Left forelimb (tissue), 1 donor: ENCODE measurements around the gene PPME1.
"Not testable (repeated sequence)": the region's sequence is repeated elsewhere in the genome, so short reads cannot be mapped to it uniquely, and the experiment has no call there.

Experiments
- DNase-seq: peaks from one replicate; pipeline ENCODE4 v3.0.0-alpha.2; 2018; ENCODE audit warnings: low spot score

PPME1 gene, protein sequence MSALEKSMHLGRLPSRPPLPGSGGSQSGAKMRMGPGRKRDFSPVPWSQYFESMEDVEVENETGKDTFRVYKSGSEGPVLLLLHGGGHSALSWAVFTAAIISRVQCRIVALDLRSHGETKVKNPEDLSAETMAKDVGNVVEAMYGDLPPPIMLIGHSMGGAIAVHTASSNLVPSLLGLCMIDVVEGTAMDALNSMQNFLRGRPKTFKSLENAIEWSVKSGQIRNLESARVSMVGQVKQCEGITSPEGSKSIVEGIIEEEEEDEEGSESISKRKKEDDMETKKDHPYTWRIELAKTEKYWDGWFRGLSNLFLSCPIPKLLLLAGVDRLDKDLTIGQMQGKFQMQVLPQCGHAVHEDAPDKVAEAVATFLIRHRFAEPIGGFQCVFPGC

GRCh38 chr11:74170694-74171629 lies at the start of gene PPME1, which contains the start of gene C2CD3:
PPME1 (plus strand) TSS chr11:74171289; CDS start chr11:74171422, 133 bp downstream.
C2CD3 (minus strand) TSS chr11:74171002; CDS start chr11:74170792, 210 bp downstream.
- DNase-seq: peak; percentile 98

DNA sequence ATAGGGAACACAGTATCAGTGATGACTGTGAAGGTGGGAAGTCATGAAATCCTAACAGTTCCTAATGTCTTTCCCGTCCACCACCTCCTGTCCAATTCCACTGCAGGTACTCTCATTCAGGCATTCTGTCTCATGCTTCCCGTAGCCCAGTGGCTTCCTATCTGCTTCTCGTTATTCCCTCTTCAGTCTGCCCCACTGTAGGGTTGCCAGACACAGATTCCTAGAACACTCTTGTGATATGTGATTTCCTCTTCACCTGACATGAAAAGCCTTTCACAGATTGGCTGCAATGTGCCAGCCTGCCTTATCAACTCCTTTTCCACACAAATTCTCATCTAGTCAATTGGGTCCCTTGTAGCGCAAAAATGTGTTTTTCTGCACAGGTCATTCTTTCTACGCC lies 49.3 kb upstream of the PPME1 start:
- DNase-seq: no peak

DNA sequence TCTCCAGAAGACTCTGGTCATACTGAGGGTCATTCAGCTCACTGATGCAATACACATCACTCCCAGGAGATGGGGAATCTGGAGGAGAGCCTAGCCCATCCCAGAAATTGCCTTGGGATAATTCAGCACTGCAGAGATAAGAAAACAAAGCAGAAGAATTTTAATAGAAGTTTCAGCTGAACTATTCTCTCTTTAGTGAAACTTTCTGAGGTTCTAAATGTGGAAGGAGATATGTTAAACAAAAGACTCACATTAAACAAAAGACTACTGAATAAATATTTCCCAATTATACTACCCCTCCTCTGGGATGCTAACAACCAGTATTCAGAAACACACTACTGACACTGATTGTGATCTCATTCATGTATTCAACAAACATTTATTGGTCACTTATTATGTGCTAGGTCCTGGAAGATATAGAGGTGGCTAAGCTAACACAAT lies 48.1 kb upstream of the PPME1 start:
- no peak for DNase-seq

- DNase-seq: not testable (repeated sequence)
Observed at GRCh38 chr11:74129121-74129520, 42.0 kb upstream of the PPME1 start.

DNA sequence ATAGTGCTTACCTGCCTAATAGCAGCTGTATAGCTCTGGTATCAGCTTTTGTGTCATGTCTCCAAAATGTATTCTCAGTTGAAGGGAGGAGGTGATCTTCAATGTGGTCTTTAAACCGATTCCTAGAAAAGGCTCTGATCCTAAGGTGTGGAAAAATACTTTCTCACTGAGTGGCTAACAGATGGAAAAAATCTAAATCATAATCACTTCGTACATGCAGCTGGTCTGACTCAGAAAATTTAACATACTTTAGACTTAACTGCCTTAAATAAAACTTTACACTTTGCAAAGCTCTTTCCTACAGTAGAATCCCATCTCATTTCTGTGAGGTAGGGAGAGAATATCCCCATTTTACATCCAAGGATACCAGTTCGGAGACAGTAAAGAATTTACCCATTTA lies 38.3 kb upstream of the PPME1 start:
- DNase-seq: no peak

GRCh38 chr11:74133436-74133835 lies 37.7 kb upstream of the PPME1 start:
- no peak for DNase-seq

DNA sequence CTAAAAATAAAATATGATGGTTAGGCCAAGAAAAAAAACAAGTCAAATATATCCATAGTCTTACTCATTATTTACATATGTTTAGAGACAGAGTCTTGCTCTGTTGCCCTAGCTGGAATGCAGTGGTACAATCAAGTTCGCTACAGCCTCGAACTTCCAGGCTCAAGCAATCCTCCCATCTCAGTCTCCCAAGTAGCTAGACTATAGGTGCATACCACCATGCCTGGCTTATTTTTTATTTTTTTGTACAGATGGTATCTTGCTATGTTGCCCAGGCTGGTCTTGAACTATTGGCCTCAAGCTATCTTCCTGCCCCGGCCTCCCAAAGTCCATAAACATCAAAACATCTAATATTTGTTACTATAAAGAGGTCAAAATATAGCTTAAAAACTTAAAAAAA lies 36.4 kb upstream of the PPME1 start:
- no peak for DNase-seq

GRCh38 chr11:74135127-74135840 lies 35.8 kb upstream of the PPME1 start:
- DNase-seq: no peak

GRCh38 chr11:74138021-74138420 lies 33.1 kb upstream of the PPME1 start:
- DNase-seq: no peak

DNA sequence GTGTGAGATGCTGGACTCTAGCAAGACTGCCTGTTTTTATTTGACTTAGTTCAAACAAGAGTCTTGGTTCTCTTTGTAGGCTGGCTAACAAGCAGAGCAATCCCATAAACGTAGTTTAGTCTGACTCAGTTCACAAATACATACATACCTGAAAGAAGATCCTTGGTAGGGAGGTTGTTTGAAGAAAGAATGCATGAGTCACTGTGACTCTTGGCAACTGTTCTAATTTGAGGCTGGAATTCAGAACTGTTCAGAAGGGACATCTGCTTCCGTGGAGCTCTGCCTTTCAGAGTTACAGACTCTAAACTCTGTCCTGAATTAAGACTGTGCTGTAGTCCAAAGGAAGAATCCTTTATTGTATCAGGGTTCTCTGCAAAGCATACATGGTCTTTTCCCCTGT lies 32.5 kb upstream of the PPME1 start:
- no peak for DNase-seq

- no peak for DNase-seq
Observed at GRCh38 chr11:74139151-74139918, 31.8 kb upstream of the PPME1 start.

DNA sequence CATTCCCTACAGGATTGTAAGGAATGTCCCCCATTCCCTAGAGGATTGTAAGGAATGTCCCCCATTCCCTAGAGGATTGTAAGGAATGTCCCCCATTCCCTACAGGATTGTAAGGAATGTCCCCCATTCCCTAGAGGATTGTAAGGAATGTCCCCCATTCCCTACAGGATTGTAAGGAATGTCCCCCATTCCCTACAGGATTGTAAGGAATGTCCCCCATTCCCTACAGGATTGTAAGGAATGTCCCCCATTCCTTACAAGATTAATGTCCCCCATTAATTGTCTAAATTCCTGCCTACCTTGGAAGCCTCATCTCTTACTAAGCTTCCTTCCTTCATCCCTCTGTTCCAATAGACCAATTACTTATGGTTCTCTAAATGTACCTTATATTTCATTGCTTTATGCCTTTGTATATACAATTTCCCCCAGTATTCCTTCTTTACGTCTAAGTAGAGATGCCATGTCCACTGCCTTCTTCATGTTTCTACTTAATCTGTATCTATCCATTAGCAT lies 31.1 kb upstream of the PPME1 start:
- not testable (repeated sequence) for DNase-seq

DNA sequence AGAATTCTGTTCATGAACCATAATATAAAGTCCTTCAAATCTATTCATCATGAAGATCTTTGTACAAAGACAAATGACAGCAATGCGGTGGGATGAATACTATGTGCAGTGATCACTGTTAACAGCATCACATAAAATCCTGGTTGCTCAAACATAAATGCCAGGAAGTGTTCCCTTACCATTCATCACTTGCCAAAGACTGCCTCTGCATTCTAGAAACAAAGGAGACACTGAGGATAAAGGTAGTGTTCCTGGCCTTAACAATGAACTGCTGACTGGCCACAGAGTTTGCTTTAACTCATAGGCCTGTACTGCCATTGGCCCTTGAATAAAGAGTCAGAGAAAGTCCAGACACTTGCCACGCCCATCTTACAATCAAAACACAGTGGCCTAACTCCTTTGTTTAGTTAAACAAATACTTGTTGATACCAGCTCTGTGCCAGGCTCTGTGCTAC lies 29.8 kb upstream of the PPME1 start:
- DNase-seq: no peak

DNA sequence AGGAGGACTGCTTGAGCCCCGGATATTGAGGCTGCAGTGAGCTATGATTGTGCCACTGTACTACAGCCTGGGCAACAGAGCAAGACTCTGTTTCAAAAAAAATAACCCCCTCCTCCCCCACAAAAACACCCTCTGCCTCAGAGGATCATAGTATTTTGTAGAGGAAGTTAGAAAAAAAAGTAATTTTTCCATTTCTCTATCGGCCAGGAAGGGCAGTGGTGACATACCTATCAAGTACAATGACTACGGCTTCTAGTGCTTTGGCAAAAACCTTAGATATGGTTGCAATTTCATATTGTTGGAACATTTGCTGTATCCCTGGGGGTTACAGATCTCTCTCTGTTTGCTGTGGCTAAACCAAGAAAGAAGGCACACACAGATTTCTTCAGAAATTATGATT lies 29.2 kb upstream of the PPME1 start:
- DNase-seq: no peak

DNA sequence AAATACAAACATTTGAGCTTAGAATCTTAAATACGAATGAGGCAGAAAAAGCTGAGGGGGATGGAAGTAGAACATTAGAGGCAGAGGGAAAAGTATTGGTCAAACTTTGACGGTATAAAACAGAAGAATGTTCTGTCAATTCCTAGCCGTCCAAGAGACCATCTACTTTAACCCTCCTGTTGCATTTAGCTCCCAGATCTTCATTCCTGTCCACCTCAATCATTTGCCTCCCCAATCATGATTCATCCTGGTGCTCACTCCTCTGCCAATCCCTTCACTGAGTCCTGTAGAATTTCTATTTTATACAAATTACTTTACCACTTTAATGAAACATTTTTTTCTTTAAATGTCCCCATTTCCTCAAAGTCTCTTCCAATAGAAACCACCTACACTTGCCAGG lies 28.5 kb upstream of the PPME1 start:
- DNase-seq: no peak

DNA sequence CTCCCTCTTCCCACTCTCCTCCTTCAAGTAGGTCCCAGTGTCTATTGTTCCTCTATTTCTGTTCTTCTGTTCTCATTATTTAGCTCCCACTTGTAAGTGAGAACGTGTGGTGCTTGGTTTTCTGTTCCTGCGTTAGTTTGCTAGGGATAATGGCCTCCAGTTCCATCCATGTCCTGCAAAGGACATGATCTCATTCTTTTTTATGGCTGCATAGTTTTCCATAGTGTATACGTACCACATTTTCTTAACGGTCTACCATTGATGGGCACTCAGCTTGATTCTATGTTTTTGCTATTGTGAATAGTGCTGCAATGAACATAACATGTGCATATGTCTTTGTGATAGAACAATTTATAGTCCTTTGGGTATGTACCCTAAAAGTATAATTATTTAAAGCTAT lies 26.5 kb upstream of the PPME1 start:
- no peak for DNase-seq

DNA sequence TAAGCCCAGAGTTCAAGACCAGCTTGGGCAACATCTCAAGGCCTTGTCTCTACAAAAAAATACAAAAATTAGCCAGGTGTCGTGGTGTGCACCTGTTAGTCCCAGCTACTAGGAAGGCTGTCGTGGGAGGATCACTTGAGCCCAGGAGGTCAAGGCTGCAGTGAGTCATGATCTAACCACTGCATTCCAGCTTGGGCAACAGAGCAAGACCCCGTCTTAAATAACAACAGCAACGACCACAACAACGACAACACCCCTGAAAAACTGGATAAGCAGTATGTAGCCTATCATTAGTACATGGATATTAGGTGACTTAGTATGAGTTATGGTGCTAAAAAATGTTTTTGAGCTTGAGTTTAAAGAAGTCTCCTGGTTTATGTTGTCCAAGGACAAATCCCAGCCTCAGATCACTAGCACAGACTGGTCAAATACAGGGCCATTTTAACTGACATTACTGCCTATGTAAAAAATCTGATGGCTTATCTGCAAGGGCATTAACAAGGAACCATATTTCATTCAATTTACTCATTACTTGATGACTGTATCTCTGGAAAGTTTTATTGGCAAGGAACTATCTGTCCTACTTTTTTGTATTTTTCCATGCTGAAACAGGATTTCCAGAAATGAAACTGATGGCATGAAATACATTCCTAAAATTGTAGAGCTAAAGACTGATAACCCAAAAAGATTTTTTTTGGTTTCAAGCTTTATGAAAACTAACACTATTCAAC lies 23.7 kb upstream of the PPME1 start:
- DNase-seq: no peak

DNA sequence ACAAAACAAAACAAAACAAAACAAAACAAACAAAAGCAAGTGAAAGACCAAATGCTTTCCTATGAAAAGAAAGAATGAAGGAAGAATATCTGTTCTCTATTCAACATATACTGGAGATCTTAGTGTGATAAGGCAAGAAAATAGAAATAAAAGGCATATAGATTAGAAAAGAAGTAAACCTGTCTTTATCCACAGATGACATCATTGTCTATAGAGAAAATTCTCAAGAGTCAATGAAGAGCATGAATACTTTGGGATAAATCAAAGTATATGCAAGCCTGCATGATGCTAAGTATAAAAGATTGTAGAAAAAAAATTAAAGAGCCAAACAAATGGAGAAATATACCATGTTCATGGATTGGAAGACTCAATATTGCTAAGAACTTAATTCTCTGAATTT lies 17.9 kb upstream of the PPME1 start:
- no peak for DNase-seq

- DNase-seq: no peak
Observed at GRCh38 chr11:74154620-74155281, 16.3 kb upstream of the PPME1 start.

GRCh38 chr11:74157169-74157568 lies 13.9 kb upstream of the PPME1 start:
- DNase-seq: no peak
